RWPE2 (cell line): Measurements from ENCODE around the gene AFAP1L1.

Experiments
- ATAC-seq: fragments of 200-7000 bp; cut with Tn5 transposase; 3 replicates; pipeline ENCODE4 v1.9.1; 2021; ENCODE audit warnings: low read depth
- DNase-seq: peaks from one replicate; pipeline ENCODE4 v3.0.0-alpha.2; 2020; ENCODE audit warnings: low spot score
- H3K27ac ChIP-seq: fragments of 450-650 bp; 2 replicates; pipeline ENCODE4 v1.5.1; 2017; ENCODE audit warnings: mild to moderate bottlenecking; ENCODE audit not compliant: poor library complexity, severe bottlenecking
- H3K27me3 ChIP-seq: fragments of 250-450 bp; sonication (Bioruptor Pico); 2 replicates; pipeline ENCODE4 v1.5.1; 2021; ENCODE audit warnings: mild to moderate bottlenecking, moderate library complexity; ENCODE audit not compliant: insufficient read depth, poor library complexity, severe bottlenecking
- H3K36me3 ChIP-seq: fragments of 250-450 bp; sonication (Bioruptor Pico); 2 replicates; pipeline ENCODE4 v1.5.1; 2020; ENCODE audit warnings: low read depth, mild to moderate bottlenecking, moderate library complexity
- H3K4me1 ChIP-seq: fragments of 250-450 bp; sonication (Bioruptor Pico); 2 replicates; pipeline ENCODE4 v1.5.1; 2021; ENCODE audit warnings: mild to moderate bottlenecking, moderate library complexity; ENCODE audit not compliant: insufficient read depth, poor library complexity, severe bottlenecking
- H3K4me3 ChIP-seq: fragments of 250-450 bp; sonication (Bioruptor Pico); 2 replicates; pipeline ENCODE4 v1.5.1; 2021; ENCODE audit warnings: mild to moderate bottlenecking, moderate library complexity; ENCODE audit not compliant: severe bottlenecking
- H3K9me3 ChIP-seq: fragments of 250-450 bp; sonication (Bioruptor Pico); 2 replicates; pipeline ENCODE4 v1.5.1; 2021; ENCODE audit warnings: mild to moderate bottlenecking, moderate library complexity; ENCODE audit not compliant: severe bottlenecking
- TF ChIP-seq, protein P1 (sequence below): fragments of 450-650 bp; IDR thresholded peaks from one replicate; pipeline ENCODE4 v1.5.1; 2017; ENCODE audit warnings: mild to moderate bottlenecking, moderate library complexity; ENCODE audit not compliant: poor library complexity, severe bottlenecking

The AFAP1L1 gene

DNA sequence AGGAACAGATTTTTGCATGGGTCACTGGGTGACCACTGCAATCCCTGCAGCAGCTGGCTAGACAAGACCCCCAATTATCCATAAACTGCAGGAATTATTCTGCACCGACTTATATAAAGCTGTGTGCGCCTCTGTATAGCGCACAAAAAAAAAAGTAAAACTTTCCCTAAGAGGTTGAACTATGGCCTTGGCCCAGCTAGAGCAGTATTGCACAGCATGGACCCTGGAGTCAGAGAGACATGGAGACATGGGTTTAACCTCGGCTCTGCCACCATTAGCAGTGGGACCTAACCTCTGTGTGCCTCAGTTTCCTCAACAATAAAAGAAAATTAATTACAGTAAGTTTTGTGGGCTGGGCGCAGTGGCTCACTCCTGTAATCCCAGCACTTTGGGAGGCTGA is 56.5 kb downstream of the AFAP1L1 start:
- DNase-seq (no peak), ATAC-seq (no peak)

GRCh38 chr5:149333711-149334443 is 62.2 kb downstream of the AFAP1L1 start:
- H3K4me1 ChIP-seq = no peaks in the 10 kb centered on the region
- TF ChIP-seq, protein P1, sequence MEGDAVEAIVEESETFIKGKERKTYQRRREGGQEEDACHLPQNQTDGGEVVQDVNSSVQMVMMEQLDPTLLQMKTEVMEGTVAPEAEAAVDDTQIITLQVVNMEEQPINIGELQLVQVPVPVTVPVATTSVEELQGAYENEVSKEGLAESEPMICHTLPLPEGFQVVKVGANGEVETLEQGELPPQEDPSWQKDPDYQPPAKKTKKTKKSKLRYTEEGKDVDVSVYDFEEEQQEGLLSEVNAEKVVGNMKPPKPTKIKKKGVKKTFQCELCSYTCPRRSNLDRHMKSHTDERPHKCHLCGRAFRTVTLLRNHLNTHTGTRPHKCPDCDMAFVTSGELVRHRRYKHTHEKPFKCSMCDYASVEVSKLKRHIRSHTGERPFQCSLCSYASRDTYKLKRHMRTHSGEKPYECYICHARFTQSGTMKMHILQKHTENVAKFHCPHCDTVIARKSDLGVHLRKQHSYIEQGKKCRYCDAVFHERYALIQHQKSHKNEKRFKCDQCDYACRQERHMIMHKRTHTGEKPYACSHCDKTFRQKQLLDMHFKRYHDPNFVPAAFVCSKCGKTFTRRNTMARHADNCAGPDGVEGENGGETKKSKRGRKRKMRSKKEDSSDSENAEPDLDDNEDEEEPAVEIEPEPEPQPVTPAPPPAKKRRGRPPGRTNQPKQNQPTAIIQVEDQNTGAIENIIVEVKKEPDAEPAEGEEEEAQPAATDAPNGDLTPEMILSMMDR = no peak
- H3K27ac ChIP-seq = no peak overlapping the region
- no peaks in the 10 kb centered on the region for H3K27me3 ChIP-seq
- ATAC-seq = no peak
- no peak overlapping the region for H3K4me3 ChIP-seq
- H3K36me3 ChIP-seq = peaks cover 33% of the 10 kb centered on the region
- no peaks in the 10 kb centered on the region for H3K9me3 ChIP-seq
- DNase-seq = no peak

More for the DNA sequence above, 56.5 kb downstream of the AFAP1L1 start:
- Histone ChIP-seq H3K36me3 (peaks cover 12% of the 10 kb centered on the region), H3K9me3 (no peaks in the 10 kb centered on the region), H3K4me3 (no peak overlapping the region), H3K4me1 (peaks cover 12% of the 10 kb centered on the region), H3K27me3 (no peaks in the 10 kb centered on the region), H3K27ac (no peak overlapping the region)
- TF ChIP-seq, protein P1 = no peak

DNA sequence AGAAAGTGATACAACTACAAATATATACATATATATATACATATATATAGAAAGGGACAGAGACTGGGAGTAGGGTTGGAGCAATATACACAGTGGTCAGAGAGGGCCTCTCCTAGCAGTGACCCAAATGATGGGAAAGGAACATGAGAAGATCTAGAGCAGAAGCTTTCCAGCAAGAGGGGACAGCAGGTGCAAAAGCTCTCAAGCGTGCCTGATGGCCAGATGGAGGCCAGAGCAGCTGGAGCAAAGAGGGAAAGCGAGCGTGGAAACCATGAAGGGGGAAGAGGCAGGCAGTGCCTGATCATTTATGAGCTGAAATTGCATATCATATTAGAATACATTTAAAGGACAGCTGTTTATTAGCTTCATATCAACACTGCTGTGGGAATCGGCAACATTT is 66.1 kb downstream of the AFAP1L1 start:
- TF ChIP-seq, protein P1 = no peak
- H3K27ac ChIP-seq = no peak overlapping the region
- no peak for DNase-seq

DNA sequence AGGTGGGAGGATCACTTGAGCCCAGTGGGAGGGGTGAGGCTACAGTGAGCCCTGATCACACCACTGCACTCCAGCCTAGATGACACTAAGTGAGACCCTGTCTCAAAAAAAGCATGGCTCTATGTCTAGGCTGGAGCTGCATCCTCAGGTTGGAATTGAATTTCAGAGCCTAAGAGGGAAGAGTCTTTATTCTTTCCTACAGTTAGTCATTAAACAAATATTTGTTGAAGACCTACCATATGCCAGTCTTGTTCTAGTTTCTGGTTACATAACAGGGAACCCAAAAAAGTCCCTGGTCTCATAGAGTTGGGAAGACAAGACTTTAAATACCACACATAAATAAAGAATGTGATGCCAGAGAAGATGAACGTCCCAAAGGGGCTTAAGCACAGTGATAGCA is 66.7 kb downstream of the AFAP1L1 start:
- no peaks in the 10 kb centered on the region for H3K9me3 ChIP-seq
- no peaks in the 10 kb centered on the region for H3K27me3 ChIP-seq
- no peaks in the 10 kb centered on the region for H3K4me1 ChIP-seq
- peak; percentile 35; the same call in 1 of the 3 replicates for ATAC-seq
- H3K27ac ChIP-seq = no peak overlapping the region
- TF ChIP-seq, protein P1 = no peak
- no peak for DNase-seq
- peaks cover 29% of the 10 kb centered on the region for H3K36me3 ChIP-seq
- H3K4me3 ChIP-seq = no peak overlapping the region

More for the DNA sequence above, 66.1 kb downstream of the AFAP1L1 start:
- Histone ChIP-seq H3K4me1 (no peaks in the 10 kb centered on the region), H3K9me3 (no peaks in the 10 kb centered on the region), H3K27me3 (no peaks in the 10 kb centered on the region), H3K4me3 (no peak overlapping the region), H3K36me3 (peaks cover 33% of the 10 kb centered on the region)
- no peak for ATAC-seq

GRCh38 chr5:149340920-149341319 is 69.3 kb downstream of the AFAP1L1 start:
- DNase-seq = no peak
- TF ChIP-seq, protein P1 = no peak
- H3K4me3 ChIP-seq = no peak overlapping the region
- no peak overlapping the region for H3K27ac ChIP-seq
- no peaks in the 10 kb centered on the region for H3K4me1 ChIP-seq
- no peaks in the 10 kb centered on the region for H3K9me3 ChIP-seq
- H3K36me3 ChIP-seq = peaks cover 15% of the 10 kb centered on the region
- no peak for ATAC-seq
- no peaks in the 10 kb centered on the region for H3K27me3 ChIP-seq
